HepG2 (cell line): Measurements from ENCODE around the gene FURIN. TPM values are rescaled to one million over a fixed set of nuclear protein-coding genes. Genes with fewer than 3 reads are reported as not detected.

ENCODE experiments used
- ATAC-seq: fragments of 200-7000 bp; cut with Tn5 transposase; 3 replicates; pipeline ENCODE4 v1.9.1; 2020; ENCODE audit warnings: mild to moderate bottlenecking, moderate library complexity
- BruUV-seq: library from RNA; stranded (reverse); fragments of 400-500 nt; replicated peaks from 2 replicates; lab custom pipeline; 2021; lab: Mats Ljungman, UMichigan
- CTCF ChIA-PET: fragments of 300-600 bp; formaldehyde crosslinking; extraction: SDS; loops from one replicate; lab custom pipeline; 2021; ENCODE audit warnings: low total read pairs, inconsistent platforms, low intra/inter-chr PET ratio; lab: Yijun Ruan, JAX
- POLR2A ChIA-PET: fragments of 350-600 bp; sonication (Branson Sonifier 250); formaldehyde crosslinking; loops from one replicate; lab custom pipeline; 2020; ENCODE audit warnings: antibody characterized with exemption, inconsistent platforms; lab: Yijun Ruan, JAX
- DNase-seq: peaks from one replicate; pipeline ENCODE4 v3.0.0-alpha.2; 2015; ENCODE audit warnings: low spot score
- FAIRE-seq: peaks from 3 replicates; lab custom pipeline; 2011; peaks lifted over from hg19 to GRCh38; lab: Jason Lieb, UNC
- H2AFZ ChIP-seq: one replicate; pipeline ENCODE4 v1.6.1; 2011; ENCODE audit warnings: low read length, inconsistent platforms
- H3K27ac ChIP-seq: fragments of 300-600 bp; 3 replicates; pipeline ENCODE4 v1.8.0; 2011; ENCODE audit warnings: mixed run types, mild to moderate bottlenecking, mixed read lengths, low read length, inconsistent platforms; ENCODE audit not compliant: insufficient read depth; ENCODE audit errors: extremely low read length
- H3K27me3 ChIP-seq, 2 experiments: fragments of 200-600 bp in 1 of 2; 2 replicates in 1 of 2; 3 replicates in 1 of 2; pipeline versions ENCODE4 v1.6.0 to v1.8.0; 2011; ENCODE audit warnings: low read length in 2 of 2, mild to moderate bottlenecking in 2 of 2, moderate library complexity in 2 of 2, inconsistent platforms in 1 of 2; ENCODE audit not compliant: insufficient read depth in 2 of 2, control insufficient read depth in 1 of 2
- H3K36me3 ChIP-seq, 2 experiments: fragments of 200-600 bp in 1 of 2; replicated peaks in 1 of 2; 2 replicates in 1 of 2; 3 replicates in 1 of 2; pipeline versions ENCODE4 v1.5.1 to v1.8.0; 2011; ENCODE audit warnings: low read length in 2 of 2, inconsistent platforms in 1 of 2; ENCODE audit not compliant: insufficient read depth in 2 of 2, control insufficient read depth in 1 of 2
- H3K4me1 ChIP-seq: 2 replicates; pipeline ENCODE4 v1.5.1; 2012; ENCODE audit warnings: low read length, inconsistent platforms; ENCODE audit not compliant: insufficient read depth
- H3K4me2 ChIP-seq: 2 replicates; pipeline ENCODE4 v1.6.0; 2011; ENCODE audit warnings: low read depth, low read length, inconsistent platforms
- H3K4me3 ChIP-seq, 3 experiments: fragments of 200-600 bp in 1 of 3; sonication (generic), shearing (Covaris generic) in 1 of 3; replicated peaks in 1 of 3; 2 replicates each; pipeline ENCODE4 v1.5.1; 2011 to 2016; ENCODE audit warnings: low read length in 3 of 3, inconsistent platforms in 2 of 3, low read depth in 2 of 3, mild to moderate bottlenecking in 2 of 3, control low read depth in 1 of 3, mixed read lengths in 1 of 3; ENCODE audit not compliant: insufficient read depth in 1 of 3
- H3K79me2 ChIP-seq: one replicate; pipeline ENCODE4 v1.6.1; 2011; ENCODE audit warnings: low read length, inconsistent platforms; ENCODE audit not compliant: insufficient read depth
- H3K9ac ChIP-seq: 2 replicates; pipeline ENCODE4 v1.6.0; 2011; ENCODE audit warnings: mild to moderate bottlenecking, low read depth, low read length, inconsistent platforms; ENCODE audit not compliant: insufficient read depth
- H3K9me3 ChIP-seq: 2 replicates; pipeline ENCODE4 v1.5.1; 2012; ENCODE audit warnings: mild to moderate bottlenecking, low read length
- H4K20me1 ChIP-seq: 2 replicates; pipeline ENCODE4 v1.6.0; 2011; ENCODE audit warnings: inconsistent platforms, mild to moderate bottlenecking, low read length, moderate library complexity; ENCODE audit not compliant: insufficient read depth
- ADNP ChIP-seq: sonication (generic); formaldehyde crosslinking; IDR thresholded peaks from 2 replicates; pipeline ENCODE4 v1.4.0; 2020; ENCODE audit warnings: missing genetic modification reagents
- BRD4 ChIP-seq: sonication (generic); formaldehyde crosslinking; IDR thresholded peaks from 2 replicates; pipeline ENCODE4 v1.4.0; 2020; ENCODE audit warnings: missing genetic modification reagents
- EEA1 ChIP-seq: sonication (generic); formaldehyde crosslinking; IDR thresholded peaks from 2 replicates; pipeline ENCODE4 v1.5.1; 2020; ENCODE audit warnings: mild to moderate bottlenecking, missing genetic modification reagents, borderline replicate concordance
- HCFC1 ChIP-seq: fragments of 150-350 bp; IDR thresholded peaks from 2 replicates; pipeline ENCODE4 v1.6.1; 2014; ENCODE audit warnings: low read depth, low read length
- IKZF4 ChIP-seq: sonication (generic); formaldehyde crosslinking; IDR thresholded peaks from 2 replicates; pipeline ENCODE4 v1.5.1; 2020; ENCODE audit warnings: borderline replicate concordance, mild to moderate bottlenecking, low read depth, missing genetic modification reagents; ENCODE audit errors: not compliant biosample characterization
- IRF2 ChIP-seq: IDR thresholded peaks from 2 replicates; pipeline ENCODE4 v1.6.1; 2018; ENCODE audit warnings: missing genetic modification reagents, missing compliant biosample characterization
- KMT2B ChIP-seq: IDR thresholded peaks from 2 replicates; pipeline ENCODE4 v1.6.1; 2016; ENCODE audit warnings: missing genetic modification reagents, missing compliant biosample characterization
- PCBP2 ChIP-seq: fragments of 200-400 bp; formaldehyde crosslinking; optimal IDR thresholded peaks from 2 replicates; pipeline ENCODE3; 2018; ENCODE audit warnings: low read length, low read depth; ENCODE audit not compliant: poor library complexity, severe bottlenecking
- TRIM24 ChIP-seq: sonication (generic); formaldehyde crosslinking; IDR thresholded peaks from 2 replicates; pipeline ENCODE4 v1.8.0; 2022; ENCODE audit warnings: mild to moderate bottlenecking, missing genetic modification reagents
- ZBTB42 ChIP-seq: sonication (generic); formaldehyde crosslinking; IDR thresholded peaks from 2 replicates; pipeline ENCODE4 v1.5.0; 2020; ENCODE audit warnings: mild to moderate bottlenecking, missing genetic modification reagents
- ZFP62 ChIP-seq: sonication (generic); formaldehyde crosslinking; IDR thresholded peaks from 2 replicates; pipeline ENCODE4 v1.4.0; 2020; ENCODE audit warnings: missing genetic modification reagents
- WGBS: methylation state at CpG from one replicate; pipeline ENCODE4 v1.1.6; 2017; ENCODE audit warnings: low lambda C conversion rate; 5-methylcytosine and 5-hydroxymethylcytosine counted together
- in situ Hi-C: cut with HindIII; loops from 2 replicates; pipeline ENCODE4 v1.10.0; 2017; ENCODE audit warnings: low pct_unique_long_range_greater_than_20kb; ENCODE audit not compliant: extremely low pct_ligation_motif_present
- intact Hi-C: fragments of 100-400 bp; cut with micrococcal nuclease; formaldehyde crosslinking; loops from one replicate; pipeline ENCODE4 v1.10.0; 2022; ENCODE audit not compliant: unreplicated experiment
- polyA plus RNA-seq, 8 experiments: library from polyadenylated mRNA; depleted of rRNA in 3 of 8; stranded (reverse) in 7 of 8; unstranded in 1 of 8; fragments of >200 nt; fragmentation: Illumina TruSeq in 4 of 8; extraction: Trizol in 4 of 8; gene quantifications; 2 replicates each; pipeline versions ENCODE4 v1.2.1 to v1.2.3, GENCODE V29; 2011 to 2016; ENCODE audit warnings: low read depth in 4 of 8, missing spikeins in 1 of 8, mixed read lengths in 1 of 8; ENCODE audit not compliant: insufficient read depth in 1 of 8
- total RNA-seq, 5 experiments: library from RNA; depleted of rRNA; stranded (reverse); fragments of >200 nt; fragmentation: Illumina TruSeq; extraction: Trizol; gene quantifications; 2 replicates each; pipeline ENCODE4 v1.2.3, GENCODE V29; 2016; ENCODE audit warnings: low read depth in 1 of 5
- TF ChIP-seq, protein P1 (sequence below): sonication (generic); formaldehyde crosslinking; IDR thresholded peaks from 2 replicates; pipeline ENCODE4 v1.4.0; 2020; ENCODE audit warnings: missing genetic modification reagents
- TF ChIP-seq, protein P2 (sequence below): sonication (generic); formaldehyde crosslinking; IDR thresholded peaks from 2 replicates; pipeline ENCODE4 v1.5.0; 2020; ENCODE audit warnings: mild to moderate bottlenecking, missing genetic modification reagents

FURIN gene
- total and polyA plus RNA-seq, 2 of the 13 experiments (the other 11 are each of a cell fraction or from before 2014, with no cell fraction given), result 15.2 to 17.4 TPM

DNA sequence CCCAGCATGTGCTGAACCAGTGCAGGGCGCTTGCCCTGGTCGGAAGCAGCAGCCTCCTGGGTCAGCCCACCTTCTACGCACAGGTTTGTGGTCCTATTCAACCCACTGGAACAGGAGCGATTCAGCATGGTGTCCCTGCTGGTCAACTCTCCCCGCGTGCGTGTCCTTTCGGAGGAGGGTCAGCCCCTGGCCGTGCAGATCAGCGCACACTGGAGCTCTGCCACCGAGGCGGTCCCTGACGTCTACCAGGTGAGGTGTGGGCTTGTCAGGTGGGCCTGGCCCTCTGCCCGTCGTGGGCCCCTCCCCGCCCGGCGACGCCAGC lies 42.9 kb downstream of the FURIN start (continued):
- TF ChIP-seq PCBP2 (no peak), EEA1 (CRISPR knock-in tag) (no peak), IKZF4 (CRISPR knock-in tag) (no peak), HCFC1 (no peak)
- TF ChIP-seq, protein P1, sequence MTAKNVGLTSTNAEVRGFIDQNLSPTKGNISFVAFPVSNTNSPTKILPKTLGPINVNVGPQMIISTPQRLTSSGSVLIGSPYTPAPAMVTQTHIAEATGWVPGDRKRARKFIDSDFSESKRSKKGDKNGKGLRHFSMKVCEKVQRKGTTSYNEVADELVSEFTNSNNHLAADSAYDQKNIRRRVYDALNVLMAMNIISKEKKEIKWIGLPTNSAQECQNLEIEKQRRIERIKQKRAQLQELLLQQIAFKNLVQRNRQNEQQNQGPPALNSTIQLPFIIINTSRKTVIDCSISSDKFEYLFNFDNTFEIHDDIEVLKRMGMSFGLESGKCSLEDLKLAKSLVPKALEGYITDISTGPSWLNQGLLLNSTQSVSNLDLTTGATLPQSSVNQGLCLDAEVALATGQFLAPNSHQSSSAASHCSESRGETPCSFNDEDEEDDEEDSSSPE, result no peak
- TF ChIP-seq, all 625 proteins: peak for 0

- DNase-seq (no peak), FAIRE-seq (no peak), ATAC-seq (no peak)
- CTCF ChIA-PET, result no interaction called here
- in situ Hi-C loops, result no loop called here
- no peak overlapping the region for H3K4me2 ChIP-seq
- H3K9ac ChIP-seq, result no peak overlapping the region
- H4K20me1 ChIP-seq, result no peaks in the 10 kb centered on the region
- intact Hi-C loops, result no loop called here
- BruUV-seq, result no TSS peak
- no peaks in the 10 kb centered on the region for H3K27me3 ChIP-seq
- peaks cover 23 to 74% of the 10 kb centered on the region in 2 experiments for H3K36me3 ChIP-seq
- no peak overlapping the region for H3K4me3 ChIP-seq
- H3K9me3 ChIP-seq, result no peaks in the 10 kb centered on the region
- H3K27ac ChIP-seq, result no peak overlapping the region
- no peaks in the 10 kb centered on the region for H3K4me1 ChIP-seq
- no peak overlapping the region for H2AFZ ChIP-seq
- POLR2A ChIA-PET, result no interaction called here
- H3K79me2 ChIP-seq, result no peaks in the 10 kb centered on the region
- 96% methylated on average over 19 of the region's 30 CpGs for WGBS
- TF ChIP-seq ZFP62 (CRISPR knock-in tag), result no peak
- TF ChIP-seq IRF2 (CRISPR knock-in tag), result no peak
- no peak for TF ChIP-seq BRD4 (CRISPR knock-in tag)
- no peak for TF ChIP-seq ADNP (CRISPR knock-in tag)
- no peak for TF ChIP-seq TRIM24 (CRISPR knock-in tag)
- no peak for TF ChIP-seq KMT2B (CRISPR knock-in tag)
- TF ChIP-seq, protein P2, sequence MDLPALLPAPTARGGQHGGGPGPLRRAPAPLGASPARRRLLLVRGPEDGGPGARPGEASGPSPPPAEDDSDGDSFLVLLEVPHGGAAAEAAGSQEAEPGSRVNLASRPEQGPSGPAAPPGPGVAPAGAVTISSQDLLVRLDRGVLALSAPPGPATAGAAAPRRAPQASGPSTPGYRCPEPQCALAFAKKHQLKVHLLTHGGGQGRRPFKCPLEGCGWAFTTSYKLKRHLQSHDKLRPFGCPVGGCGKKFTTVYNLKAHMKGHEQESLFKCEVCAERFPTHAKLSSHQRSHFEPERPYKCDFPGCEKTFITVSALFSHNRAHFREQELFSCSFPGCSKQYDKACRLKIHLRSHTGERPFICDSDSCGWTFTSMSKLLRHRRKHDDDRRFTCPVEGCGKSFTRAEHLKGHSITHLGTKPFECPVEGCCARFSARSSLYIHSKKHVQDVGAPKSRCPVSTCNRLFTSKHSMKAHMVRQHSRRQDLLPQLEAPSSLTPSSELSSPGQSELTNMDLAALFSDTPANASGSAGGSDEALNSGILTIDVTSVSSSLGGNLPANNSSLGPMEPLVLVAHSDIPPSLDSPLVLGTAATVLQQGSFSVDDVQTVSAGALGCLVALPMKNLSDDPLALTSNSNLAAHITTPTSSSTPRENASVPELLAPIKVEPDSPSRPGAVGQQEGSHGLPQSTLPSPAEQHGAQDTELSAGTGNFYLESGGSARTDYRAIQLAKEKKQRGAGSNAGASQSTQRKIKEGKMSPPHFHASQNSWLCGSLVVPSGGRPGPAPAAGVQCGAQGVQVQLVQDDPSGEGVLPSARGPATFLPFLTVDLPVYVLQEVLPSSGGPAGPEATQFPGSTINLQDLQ, result no peak
- no peak for TF ChIP-seq ZBTB42 (CRISPR knock-in tag)
Measured at GRCh38 chr15:90911906-90912769, 43.8 kb downstream of the FURIN start.
